Measurements from ENCODE around the gene PKN1.

Gene PKN1

DNA sequence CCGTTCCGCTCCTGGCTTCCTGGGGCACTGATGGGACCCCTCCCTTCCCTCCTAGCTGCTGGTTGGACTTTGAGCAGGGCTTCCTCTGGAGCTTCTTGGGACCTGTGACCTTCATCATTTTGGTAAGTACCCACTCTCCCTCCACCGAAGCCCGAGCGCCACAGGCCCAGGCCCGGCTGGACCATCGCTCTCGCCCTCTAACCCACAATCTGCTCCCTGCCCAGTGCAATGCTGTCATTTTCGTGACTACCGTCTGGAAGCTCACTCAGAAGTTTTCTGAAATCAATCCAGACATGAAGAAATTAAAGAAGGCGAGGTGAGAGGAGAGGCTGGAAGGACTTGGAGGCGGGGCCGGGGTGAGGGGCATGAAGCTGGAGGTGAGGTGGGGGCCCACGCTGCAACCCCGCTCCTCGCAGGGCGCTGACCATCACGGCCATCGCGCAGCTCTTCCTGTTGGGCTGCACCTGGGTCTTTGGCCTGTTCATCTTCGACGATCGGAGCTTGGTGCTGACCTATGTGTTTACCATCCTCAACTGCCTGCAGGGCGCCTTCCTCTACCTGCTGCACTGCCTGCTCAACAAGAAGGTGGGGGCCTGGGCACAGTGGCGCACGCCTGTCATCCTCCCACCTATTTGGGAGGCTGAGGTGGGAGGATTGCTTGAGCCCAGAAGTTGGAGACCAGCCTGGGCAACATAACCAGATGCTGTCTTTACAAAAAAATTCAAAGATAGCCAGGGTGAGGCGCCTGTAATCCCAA is 26.3 kb upstream of the PKN1 start:
- no peak overlapping the region for H3K4me3 ChIP-seq (ENCODE audit: low read depth, low read length)

DNA sequence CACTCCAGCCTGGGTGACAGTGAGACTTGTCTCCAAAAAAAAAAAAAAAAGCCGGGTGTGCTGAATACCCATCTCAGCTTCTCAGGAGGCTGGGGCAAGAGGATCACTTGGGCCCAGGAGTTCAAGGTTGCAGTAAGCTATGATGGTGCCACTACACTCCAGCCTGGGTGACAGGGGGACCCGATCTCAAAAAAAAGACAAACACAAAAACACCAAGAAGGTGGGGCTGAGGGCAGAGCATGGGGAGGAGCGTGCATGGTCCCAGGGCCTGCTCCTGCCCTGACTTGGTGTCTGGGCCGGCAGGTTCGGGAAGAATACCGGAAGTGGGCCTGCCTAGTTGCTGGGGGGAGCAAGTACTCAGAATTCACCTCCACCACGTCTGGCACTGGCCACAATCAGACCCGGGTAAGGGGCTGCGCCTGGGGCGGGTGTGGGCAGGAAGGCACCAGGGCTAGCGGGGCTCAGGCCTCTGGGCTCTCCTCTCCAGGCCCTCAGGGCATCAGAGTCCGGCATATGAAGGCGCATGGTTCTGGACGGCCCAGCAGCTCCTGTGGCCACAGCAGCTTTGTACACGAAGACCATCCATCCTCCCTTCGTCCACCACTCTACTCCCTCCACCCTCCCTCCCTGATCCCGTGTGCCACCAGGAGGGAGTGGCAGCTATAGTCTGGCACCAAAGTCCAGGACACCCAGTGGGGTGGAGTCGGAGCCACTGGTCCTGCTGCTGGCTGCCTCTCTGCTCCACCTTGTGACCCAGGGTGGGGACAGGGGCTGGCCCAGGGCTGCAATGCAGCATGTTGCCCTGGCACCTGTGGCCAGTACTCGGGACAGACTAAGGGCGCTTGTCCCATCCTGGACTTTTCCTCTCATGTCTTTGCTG is 25.3 kb upstream of the PKN1 start:
- H3K4me3 ChIP-seq (ENCODE audit: low read depth, low read length), result no peak overlapping the region

DNA sequence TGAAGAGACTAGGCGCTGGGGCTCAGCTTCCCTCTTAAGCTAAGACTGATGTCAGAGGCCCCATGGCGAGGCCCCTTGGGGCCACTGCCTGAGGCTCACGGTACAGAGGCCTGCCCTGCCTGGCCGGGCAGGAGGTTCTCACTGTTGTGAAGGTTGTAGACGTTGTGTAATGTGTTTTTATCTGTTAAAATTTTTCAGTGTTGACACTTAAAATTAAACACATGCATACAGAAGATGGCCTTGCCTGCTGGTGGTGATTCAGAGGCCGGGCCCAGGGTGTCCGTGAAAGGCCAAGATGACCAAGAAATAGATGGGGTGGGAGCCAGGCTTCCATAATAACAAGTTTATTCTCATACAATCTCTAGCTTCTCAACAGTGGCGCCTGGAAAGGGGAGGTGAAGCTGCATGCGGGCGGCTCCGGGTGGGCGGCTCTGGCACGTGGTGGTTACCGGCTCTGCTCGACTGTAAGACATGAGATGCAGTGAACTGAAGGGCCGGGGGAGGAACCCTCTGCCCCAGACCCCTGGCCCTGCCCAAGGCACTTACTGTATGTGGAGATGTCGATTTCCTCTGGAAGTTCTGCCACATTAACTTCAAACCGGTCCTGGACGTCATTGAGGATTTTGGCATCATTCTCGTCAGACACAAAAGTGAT is 24.5 kb upstream of the PKN1 start:
- H3K4me3 ChIP-seq (ENCODE audit: low read depth, low read length), result no peak overlapping the region

DNA sequence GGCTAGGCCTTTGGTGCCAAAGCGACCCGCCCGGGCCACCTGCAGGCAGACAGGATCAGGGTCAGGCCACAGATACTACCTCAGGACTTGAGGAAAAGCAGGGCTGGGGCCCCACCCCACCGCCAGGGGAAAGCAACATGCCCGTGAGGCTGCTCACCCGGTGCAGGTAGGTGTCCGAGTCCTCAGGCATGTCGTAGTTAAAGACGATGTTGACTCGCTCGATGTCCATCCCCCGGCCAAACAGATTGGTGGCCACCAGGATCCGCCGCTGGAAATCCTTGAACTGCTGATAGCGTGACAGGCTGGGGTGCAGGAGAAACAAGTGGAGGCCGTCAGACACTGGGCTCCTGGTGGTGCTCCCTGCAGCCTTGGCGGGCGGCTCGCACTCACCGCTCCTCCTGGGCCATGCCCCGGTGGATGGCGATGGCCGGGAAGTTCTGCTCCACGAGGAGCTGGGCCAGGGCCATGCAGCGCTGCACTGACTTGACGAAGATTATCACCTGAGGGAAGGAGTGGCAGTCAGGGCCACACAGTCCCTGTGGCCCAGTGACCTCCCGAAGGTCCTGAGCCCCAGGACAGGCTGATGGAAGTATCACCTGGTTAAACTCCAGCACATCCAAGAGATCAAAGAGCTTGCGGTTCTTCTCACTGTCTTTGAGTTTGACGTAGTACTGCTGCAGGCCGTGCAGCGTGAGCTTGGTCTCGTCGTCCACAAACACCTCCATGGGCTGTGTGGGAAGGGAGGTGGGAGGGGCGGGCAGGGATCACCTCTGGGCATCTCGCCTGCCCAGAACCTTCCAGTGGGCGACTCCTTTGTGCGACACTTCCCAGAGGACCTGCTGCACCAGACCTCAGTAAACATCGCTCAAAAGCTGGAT is 23.7 kb upstream of the PKN1 start:
- no peak overlapping the region for H3K4me3 ChIP-seq (ENCODE audit: low read depth, low read length)

DNA sequence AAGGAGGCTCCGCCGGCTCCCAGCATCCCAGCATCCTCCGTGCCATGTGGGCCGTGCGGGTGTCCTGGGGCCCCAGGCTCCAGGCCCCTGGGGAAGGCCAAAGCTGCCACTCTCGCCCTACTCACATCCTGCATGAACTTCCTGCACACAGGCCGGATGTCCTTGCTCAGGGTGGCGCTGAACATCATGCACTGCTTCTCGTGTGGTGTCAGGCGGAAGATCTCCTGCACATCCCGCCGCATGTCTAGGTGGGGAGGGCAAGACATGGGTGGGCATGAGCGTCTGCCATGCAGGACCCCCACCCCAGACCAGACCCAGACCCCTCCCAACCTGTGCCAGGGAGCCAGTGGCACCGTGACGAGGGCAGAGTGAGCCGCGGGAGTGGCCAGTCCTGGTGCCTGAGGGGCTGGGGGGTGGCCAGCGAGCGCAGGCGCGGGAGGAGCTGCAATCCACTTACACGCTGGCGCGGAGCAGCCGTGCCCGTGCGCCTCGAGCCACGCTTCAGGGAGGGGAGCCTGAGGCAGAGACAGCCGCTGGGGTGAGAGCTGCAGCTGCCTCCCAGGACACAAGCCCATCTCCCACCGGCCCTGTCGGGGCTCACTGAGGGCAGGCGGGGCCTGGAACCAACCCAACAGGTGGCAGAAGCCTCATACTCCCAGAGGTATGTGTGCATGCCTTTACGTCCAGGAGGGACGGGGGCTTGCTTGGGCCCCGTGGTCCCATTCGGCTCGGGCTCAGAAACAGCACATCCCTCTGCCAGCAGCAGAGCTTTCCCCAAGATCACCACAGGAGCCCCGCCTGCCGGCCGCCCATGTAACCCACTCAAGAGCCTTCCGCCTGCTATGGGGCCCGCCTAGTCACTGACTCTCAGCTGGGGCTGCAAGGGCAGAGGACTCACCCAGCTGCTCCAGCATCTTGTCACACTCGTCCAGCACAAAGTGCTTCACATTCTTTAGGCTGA is 22.7 kb upstream of the PKN1 start:
- H3K4me3 ChIP-seq (ENCODE audit: low read depth, low read length), result no peak overlapping the region

DNA sequence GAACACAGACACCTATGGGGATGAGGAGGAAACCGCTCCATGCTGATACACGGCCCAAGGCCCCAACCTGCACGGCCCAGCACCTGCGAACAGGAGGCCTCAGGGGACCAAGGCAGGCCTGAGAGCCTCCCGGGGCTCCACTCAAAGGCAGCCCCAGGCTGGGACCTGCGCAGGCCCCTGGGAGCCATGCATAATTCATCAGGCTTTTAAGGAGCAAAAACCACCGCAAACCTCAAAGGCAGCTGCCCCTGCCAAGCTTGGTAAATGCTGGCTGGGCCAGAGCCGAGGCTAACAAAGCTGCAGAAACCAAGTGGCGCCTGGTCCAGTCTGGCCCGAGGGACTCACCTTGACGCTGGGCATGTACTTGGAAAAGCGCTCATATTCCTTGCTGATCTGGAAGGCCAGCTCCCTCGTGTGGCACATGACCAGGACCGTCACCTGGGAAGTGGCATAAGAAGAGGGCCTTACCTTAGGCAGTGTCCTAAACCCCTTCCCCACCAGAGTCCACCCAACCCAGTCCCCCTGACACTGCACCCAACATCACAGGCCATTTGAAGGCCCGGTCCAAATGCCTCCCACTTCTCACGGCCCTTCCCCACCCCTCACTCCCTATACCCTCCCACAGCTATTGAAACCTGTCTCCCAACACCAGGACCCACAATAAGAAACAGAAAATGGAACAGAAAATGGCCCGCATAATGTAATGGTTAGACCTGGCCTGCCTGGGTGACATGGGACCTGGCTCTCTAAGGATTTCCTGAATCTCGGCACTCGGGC is 21.8 kb upstream of the PKN1 start:
- H3K4me3 ChIP-seq (ENCODE audit: low read depth, low read length), result no peak overlapping the region

DNA sequence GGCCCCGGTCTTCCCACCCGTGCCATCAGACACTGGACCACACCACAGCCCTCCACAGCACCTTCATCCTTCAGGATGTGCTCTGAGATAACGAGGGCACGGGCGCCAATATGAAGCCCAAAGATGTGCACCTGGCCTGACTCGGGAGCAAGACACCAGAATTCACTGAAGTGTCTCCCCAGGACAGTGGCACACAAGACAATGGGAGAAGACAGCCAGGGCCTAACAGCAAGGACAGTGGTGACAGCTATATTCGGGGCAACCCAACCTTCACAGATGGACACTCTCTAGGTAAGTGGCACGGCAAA is 21.2 kb upstream of the PKN1 start:
- no peak overlapping the region for H3K4me3 ChIP-seq (ENCODE audit: low read depth, low read length)

DNA sequence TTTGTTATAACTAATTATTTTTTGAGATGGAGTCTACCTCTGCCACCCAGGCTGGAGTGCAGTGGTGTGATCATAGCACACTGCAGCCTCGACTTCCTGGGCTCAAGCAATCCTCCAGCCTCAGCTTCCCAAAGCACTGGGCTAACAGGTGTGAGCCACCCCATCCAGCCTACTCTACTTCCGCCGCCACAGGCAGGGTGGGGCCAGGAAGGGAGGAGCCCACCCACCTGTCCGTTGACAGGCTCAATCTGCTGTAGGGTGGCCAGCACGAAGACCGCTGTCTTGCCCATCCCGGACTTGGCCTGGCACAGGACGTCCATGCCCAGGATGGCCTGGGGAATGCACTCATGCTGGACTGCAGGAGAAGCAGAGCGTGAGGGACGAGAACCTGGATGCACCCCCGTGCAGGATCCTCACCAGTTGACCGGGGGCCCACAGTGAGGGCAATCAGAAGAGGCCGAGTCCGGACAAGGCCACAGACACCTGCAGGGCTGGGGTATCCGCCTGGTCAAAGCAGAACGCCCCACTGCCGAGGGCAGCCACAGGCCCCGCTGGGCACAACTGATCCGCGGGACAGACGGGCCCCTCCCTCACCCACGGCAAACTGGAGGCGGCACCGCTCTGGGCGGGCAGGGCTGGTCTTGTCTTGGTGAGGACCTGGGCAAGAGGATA is 20.6 kb upstream of the PKN1 start:
- no peak overlapping the region for H3K4me3 ChIP-seq (ENCODE audit: low read depth, low read length)

DNA sequence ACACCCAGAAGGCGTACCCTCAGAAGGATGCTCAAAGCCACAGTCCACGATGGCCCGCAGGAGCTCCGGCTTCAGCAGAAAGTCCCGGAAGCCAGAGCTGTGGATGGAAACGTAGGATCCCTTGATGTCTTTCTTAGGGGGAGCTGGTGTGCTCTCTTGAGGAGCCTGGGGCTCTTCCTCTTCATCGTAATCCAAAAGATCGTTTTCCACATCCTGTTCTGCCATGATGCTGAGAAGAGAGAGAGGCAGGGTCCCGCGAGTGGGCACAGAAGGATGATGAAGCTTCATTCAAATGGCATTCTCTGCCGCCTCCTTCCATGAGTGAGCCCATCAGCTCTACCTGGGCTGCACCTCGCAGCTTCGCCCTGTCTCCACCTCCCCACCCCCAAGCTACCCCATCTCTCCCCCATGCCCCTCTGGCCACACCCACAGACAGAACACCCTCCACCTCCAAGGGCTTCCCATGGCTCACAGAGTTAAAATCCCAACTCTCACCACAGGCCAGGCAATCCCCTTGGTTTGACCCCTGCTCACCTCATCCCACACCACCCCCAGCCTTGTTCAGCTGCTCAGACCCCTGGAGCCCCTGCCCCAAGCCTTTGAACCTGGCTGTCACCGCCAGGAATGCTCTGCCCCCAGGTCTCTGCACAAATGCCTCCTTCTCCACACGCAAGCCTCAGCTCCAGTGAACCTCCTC is 20.0 kb upstream of the PKN1 start:
- H3K4me3 ChIP-seq (ENCODE audit: low read depth, low read length), result no peak overlapping the region

DNA sequence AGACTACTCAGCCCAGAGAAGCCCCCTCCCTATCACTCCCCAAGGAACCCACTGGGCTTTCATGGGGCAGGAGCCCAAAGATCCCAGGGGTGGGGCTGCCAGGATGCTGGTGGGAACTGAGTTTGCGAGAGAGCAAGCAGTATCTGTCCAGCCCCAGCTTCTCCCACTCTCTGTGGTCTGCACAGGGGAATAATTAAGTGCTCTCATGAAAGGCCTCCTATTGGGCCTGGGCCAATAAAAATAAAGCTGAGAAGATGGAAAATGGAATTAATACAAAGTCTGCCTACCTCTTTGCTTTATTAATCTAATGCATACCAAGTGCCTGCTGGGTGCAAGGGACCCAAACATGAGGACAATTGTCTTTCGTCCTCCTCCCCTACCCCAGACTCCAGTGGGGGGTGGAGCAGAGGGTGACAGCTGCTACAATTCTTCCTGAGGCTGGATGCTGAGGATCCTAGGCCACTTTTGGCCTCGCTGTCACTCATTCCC is 19.4 kb upstream of the PKN1 start:
- no peak overlapping the region for H3K4me3 ChIP-seq (ENCODE audit: low read depth, low read length)

DNA sequence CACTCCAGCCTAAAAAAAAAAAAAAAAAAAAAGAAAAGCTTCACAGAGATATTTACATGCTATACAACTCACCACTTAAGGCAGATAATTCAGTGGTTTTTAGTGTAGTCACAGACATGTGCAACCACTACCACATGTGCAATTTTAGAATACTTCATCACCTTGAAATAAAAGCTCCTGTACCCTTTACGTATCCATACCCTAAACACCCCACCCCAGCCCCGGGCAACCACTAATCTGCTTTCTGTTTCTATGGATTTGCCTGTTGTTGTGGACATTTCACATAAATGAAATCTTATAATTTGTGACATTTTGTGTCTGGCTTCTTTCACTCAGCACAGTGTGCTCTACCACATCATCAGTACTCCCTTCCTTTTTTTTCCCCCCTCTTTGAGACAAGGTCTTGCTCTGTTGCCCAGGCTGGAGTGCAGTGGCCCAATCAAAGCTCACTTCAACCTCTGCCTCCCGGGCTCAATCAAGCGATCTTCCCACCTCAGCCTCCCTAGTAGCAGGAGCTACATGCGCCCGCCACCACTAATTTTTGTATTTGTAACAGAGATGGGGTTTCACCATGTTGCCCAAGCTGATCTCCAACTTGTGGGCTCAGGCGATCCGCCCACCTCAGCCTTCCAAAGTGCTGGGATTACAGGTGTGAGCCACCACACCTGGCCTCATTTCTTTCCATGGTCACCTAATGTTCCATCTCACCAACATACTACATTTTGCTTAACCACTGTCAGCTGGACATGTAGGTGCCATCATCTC is 18.0 kb upstream of the PKN1 start:
- H3K4me3 ChIP-seq (ENCODE audit: low read depth, low read length), result no peak overlapping the region

DNA sequence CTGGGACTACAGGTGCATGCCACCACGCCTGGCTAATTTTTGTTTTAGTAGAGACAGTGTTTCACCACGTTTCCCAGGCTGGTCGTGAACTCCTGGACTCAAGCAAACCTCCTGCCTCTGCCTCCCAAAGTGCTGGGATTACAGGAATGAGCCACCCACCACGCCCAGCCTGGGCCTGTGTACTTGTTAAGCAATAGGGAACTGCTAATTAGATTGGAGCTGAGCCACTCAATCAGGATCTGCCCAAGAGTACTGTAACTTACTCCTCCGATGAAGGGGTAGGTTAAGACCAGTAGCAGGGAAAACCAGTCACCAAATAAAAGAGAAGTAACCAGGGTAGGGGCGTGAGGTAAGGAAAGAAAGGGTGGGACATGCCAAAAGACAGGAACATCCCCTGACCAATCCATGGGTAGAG is 16.3 kb upstream of the PKN1 start:
- H3K4me3 ChIP-seq (ENCODE audit: low read depth, low read length), result no peak overlapping the region

DNA sequence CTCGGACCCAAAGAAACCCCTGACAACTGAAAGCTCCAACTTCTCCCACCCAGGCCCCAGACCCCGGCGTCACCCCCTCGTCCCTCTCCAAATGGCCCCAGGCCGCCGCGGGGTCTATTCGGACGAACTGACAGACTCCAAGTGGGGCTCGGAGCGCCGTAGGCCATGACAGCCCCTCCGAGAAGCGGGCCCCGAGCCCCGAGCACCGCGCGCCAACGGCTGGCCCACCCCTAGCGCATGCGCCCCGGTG is 14.3 kb upstream of the PKN1 start:
- peak overlapping the region; percentile 81 for H3K4me3 ChIP-seq (ENCODE audit: low read depth, low read length)

DNA sequence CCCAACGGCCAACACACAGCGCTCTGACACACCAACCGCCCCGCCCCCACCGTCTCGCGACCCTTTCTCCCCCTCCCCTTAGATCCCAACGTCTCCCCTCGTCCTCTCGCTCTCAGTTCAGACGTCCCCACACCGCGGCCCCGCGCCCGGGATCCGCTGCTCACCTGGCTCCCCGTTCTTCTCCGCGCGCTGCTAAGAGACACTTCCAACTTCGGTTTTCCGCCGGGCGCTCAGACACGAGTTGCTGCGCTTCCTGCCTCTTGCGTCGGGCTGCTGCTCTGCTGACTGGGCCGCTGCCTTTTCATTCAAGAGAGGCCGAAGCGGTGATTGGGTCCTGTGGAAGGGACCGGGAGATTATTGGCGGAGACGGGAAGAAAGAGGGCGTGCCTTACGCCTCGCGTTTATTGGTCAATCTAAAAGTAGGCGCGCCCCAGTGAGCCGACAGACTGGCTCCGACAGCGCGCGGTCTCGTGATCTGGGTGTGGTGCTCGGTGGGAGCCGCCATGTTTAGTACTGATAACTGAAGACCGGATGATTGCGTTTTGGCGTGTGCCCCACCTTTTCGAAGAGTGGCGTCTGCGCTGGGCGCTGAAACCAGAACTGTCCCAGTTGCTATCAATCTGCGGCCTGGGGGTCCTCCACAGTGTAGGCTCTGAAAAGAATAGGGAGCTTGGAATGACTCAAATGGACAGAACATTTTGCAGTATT is 13.8 kb upstream of the PKN1 start, which contains the start of gene DDX39A:
DDX39A (minus strand) TSS at position 236 of the 708 bp plus-strand sequence. CDS start 6,121 bp downstream, outside the sequence.
- peak within 1 kb of the TSS; percentile 81 for H3K4me3 ChIP-seq (ENCODE audit: low read depth, low read length)

DNA sequence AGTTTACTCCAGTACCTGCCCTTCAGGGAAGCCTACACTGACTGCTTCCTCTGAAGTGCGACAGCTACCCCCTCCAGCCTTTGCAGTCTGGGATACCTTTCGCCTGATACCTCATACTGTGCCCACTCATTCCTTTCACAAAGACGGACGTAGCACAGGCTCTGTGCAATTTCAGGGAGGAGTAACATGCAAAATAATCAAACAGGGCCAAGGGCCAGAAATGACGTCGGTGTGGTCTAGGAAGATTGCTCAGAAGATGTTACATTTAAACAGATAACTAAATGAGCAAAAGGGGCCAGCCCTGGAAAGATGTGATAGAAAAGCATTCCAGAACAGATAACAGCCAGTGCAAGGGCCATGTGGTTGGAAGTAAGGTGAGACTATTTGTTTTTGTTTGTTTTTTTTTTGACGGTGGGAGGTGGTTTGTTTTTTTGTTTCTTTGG is 7.4 kb upstream of the PKN1 start:
- H3K4me3 ChIP-seq (ENCODE audit: low read depth, low read length), result no peak overlapping the region

DNA sequence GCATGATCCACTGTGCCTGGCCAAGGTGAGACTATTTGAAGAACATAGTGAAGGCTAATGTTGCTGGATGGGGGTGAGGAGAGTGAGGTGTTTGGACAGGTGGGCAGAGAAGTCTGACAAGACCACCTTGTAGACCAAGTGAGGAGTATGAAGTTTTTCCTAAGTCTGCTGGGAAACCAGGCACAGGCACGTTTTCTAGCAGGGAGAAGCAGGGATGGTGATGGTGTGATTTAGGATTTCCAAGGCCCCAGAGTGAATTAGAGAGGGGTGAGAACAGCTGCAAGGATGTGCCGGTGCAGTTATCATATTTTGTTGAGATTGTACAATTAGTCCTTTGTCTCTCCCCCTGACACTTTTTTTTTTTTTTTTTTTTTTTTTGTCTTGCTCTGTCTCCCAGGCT is 5.6 kb upstream of the PKN1 start:
- no peak overlapping the region for H3K4me3 ChIP-seq (ENCODE audit: low read depth, low read length)
